Measurements from ENCODE around the gene GPC5. TPM values are rescaled to one million over a fixed set of nuclear protein-coding genes. Genes with fewer than 3 reads are reported as not detected.

Gene GPC5
- total and polyA plus RNA-seq, 9 of the 15 experiments (the other 6 are each of a cell fraction or from before 2014, with no cell fraction given): 0.18 to 0.27 TPM; not detected in 7

DNA sequence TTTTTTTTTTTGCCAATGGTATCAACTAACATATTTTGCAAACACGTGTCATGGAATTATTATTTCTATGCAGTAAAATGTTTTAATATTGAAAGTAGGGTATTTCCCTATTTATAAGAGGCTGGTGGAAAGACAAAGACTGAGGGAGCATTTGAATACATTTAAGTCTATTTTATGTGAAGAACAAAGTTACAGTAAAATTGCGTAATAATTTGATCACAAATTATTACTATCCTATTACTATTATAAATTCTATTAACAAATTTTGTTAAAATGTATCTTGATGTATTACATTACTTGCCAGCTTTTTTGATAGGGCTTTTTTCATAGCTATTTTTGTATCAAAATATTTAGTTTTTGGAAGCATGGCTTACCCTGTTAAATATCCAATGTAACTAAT is 58.4 kb downstream of the GPC5 start:
- Histone ChIP-seq H3K4me1 (replicated peaks in 1 of 2; ENCODE audit: control insufficient read depth in 2 of 2, insufficient read depth in 2 of 2, low read length in 2 of 2) (no peaks in the 10 kb centered on the region), H3K9me3 (replicated peaks; ENCODE audit: control insufficient read depth, insufficient read depth, low read depth, low read length) (no peaks in the 10 kb centered on the region; the same call in 1 of the 2 replicates), H3K27ac (ENCODE audit: extremely low read depth, low read depth, low read length) (no peak overlapping the region), H3K9me1 (ENCODE audit: control insufficient read depth, insufficient read depth, low read length) (no peaks in the 10 kb centered on the region), H4K20me1 (replicated peaks; ENCODE audit: control insufficient read depth, insufficient read depth, low read length) (no peaks in the 10 kb centered on the region), H2AFZ (ENCODE audit: low read depth, low read length) (no peak overlapping the region), H3K36me3 (ENCODE audit: control insufficient read depth, insufficient read depth, low read length) (no peaks in the 10 kb centered on the region), H3K79me2 (ENCODE audit: control insufficient read depth, insufficient read depth, low read length) (no peaks in the 10 kb centered on the region), H3K4me3 (no peak overlapping the region), H3K27me3 (ENCODE audit: control insufficient read depth in 2 of 2, insufficient read depth in 2 of 2, low read length in 2 of 2) (no peaks in the 10 kb centered on the region), H3K9ac (ENCODE audit: insufficient read depth in 1 of 2, low read depth in 2 of 2, low read length in 2 of 2) (no peak overlapping the region), H3K4me2 (ENCODE audit: insufficient read depth, low read length) (no peak overlapping the region)
- ChIA-PET POLR2A (no interaction called here), CTCF (ENCODE audit: low intra/inter-chr PET ratio) (no interaction called here)
- intact Hi-C loops (cut with micrococcal nuclease): no loop called here
- DNase-seq (ENCODE audit: extremely low read depth in 1 of 4, low spot score in 3 of 4) (no peak), FAIRE-seq (no peak), ATAC-seq (no peak)
- no TSS peak for BruUV-seq (replicated peaks)
- in situ Hi-C loops (cut with MboI): no loop called here
- WGBS (ENCODE audit: insufficient coverage, low coverage, missing lambda C conversion rate): 3% methylated on average over 2 of the region's 2 CpGs
- TF ChIP-seq POLR2H (tag; IDR thresholded peaks at IDR 0.05; ENCODE audit: low read depth): peak; percentile 50; the same call in 1 of the 2 replicates
- TF ChIP-seq EP300 (IDR thresholded peaks at IDR 0.05; ENCODE audit: low read length): 0 out of 2 replicates have a peak, but pooled peaks have one; percentile 16
- no peak for TF ChIP-seq KAT7 (CRISPR knock-in tag; IDR thresholded peaks at IDR 0.05; ENCODE audit: borderline replicate concordance)
- no peak for TF ChIP-seq CEBPG (CRISPR knock-in tag; IDR thresholded peaks at IDR 0.05)
- TF ChIP-seq CEBPG (tag; conservative IDR thresholded peaks at IDR 0.05 in 1 of 2, IDR thresholded peaks at IDR 0.05 in 1 of 2): peak in 1 of 2 experiments; percentile 88; a peak in 2 of 4 replicates

DNA sequence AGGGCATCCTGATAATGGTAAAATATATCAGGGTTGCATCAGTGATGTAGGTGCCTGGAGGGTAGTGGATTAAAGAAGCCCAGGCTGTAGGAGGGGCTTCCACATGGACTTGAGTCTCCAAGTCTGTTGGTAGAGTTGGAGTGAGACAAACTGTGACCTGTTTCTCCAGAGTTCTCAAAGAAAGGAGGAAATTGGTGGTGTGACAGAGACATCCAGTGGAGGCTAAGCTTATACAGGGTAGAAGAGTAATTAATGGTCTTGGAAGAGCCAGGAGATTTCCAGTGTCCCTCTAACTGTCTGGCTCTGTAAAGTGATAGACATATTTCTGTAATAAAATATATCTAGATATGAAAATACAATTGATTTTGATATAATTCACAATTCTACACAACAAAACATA is 61.1 kb downstream of the GPC5 start:
- peak; percentile 73 for ATAC-seq
- Histone ChIP-seq H4K20me1 (replicated peaks; ENCODE audit: control insufficient read depth, insufficient read depth, low read length) (no peaks in the 10 kb centered on the region), H3K4me3 (no peak overlapping the region), H3K9me3 (replicated peaks; ENCODE audit: control insufficient read depth, insufficient read depth, low read depth, low read length) (no peaks in the 10 kb centered on the region; the same call in 1 of the 2 replicates), H3K79me2 (ENCODE audit: control insufficient read depth, insufficient read depth, low read length) (no peaks in the 10 kb centered on the region), H3K4me1 (replicated peaks in 1 of 2; ENCODE audit: control insufficient read depth in 2 of 2, insufficient read depth in 2 of 2, low read length in 2 of 2) (no peaks in the 10 kb centered on the region), H2AFZ (ENCODE audit: low read depth, low read length) (no peak overlapping the region), H3K36me3 (ENCODE audit: control insufficient read depth, insufficient read depth, low read length) (no peaks in the 10 kb centered on the region), H3K4me2 (ENCODE audit: insufficient read depth, low read length) (no peak overlapping the region), H3K27me3 (ENCODE audit: control insufficient read depth in 2 of 2, insufficient read depth in 2 of 2, low read length in 2 of 2) (no peaks in the 10 kb centered on the region), H3K27ac (ENCODE audit: extremely low read depth, low read depth, low read length) (no peak overlapping the region), H3K9me1 (ENCODE audit: control insufficient read depth, insufficient read depth, low read length) (no peaks in the 10 kb centered on the region), H3K9ac (ENCODE audit: insufficient read depth in 1 of 2, low read depth in 2 of 2, low read length in 2 of 2) (no peak overlapping the region)
- ChIA-PET POLR2A (no interaction called here), CTCF (ENCODE audit: low intra/inter-chr PET ratio) (no interaction called here)
- BruUV-seq (replicated peaks): no TSS peak
- DNase-seq (ENCODE audit: extremely low read depth in 1 of 4, low spot score in 3 of 4): peak in 2 of 4 experiments; percentile 27 to 34
- TF ChIP-seq BDP1 (IDR thresholded peaks at IDR 0.05; ENCODE audit: insufficient read depth, insufficient read length) (no peak), RAD21 (CRISPR knock-in tag; conservative IDR thresholded peaks at IDR 0.05 in 1 of 2, IDR thresholded peaks at IDR 0.05 in 1 of 2) (peak in 1 of 2 experiments; percentile 52; a peak in 2 of 4 replicates)
- TF ChIP-seq, protein P1, sequence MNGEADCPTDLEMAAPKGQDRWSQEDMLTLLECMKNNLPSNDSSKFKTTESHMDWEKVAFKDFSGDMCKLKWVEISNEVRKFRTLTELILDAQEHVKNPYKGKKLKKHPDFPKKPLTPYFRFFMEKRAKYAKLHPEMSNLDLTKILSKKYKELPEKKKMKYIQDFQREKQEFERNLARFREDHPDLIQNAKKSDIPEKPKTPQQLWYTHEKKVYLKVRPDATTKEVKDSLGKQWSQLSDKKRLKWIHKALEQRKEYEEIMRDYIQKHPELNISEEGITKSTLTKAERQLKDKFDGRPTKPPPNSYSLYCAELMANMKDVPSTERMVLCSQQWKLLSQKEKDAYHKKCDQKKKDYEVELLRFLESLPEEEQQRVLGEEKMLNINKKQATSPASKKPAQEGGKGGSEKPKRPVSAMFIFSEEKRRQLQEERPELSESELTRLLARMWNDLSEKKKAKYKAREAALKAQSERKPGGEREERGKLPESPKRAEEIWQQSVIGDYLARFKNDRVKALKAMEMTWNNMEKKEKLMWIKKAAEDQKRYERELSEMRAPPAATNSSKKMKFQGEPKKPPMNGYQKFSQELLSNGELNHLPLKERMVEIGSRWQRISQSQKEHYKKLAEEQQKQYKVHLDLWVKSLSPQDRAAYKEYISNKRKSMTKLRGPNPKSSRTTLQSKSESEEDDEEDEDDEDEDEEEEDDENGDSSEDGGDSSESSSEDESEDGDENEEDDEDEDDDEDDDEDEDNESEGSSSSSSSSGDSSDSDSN (IDR thresholded peaks at IDR 0.05; ENCODE audit: borderline replicate concordance in 1 of 2, low read depth in 2 of 2, low read length in 2 of 2): 0 out of 4 replicates have a peak, but pooled peaks of 1 of the 2 experiments have one; percentile 37
- TF ChIP-seq, protein P2, sequence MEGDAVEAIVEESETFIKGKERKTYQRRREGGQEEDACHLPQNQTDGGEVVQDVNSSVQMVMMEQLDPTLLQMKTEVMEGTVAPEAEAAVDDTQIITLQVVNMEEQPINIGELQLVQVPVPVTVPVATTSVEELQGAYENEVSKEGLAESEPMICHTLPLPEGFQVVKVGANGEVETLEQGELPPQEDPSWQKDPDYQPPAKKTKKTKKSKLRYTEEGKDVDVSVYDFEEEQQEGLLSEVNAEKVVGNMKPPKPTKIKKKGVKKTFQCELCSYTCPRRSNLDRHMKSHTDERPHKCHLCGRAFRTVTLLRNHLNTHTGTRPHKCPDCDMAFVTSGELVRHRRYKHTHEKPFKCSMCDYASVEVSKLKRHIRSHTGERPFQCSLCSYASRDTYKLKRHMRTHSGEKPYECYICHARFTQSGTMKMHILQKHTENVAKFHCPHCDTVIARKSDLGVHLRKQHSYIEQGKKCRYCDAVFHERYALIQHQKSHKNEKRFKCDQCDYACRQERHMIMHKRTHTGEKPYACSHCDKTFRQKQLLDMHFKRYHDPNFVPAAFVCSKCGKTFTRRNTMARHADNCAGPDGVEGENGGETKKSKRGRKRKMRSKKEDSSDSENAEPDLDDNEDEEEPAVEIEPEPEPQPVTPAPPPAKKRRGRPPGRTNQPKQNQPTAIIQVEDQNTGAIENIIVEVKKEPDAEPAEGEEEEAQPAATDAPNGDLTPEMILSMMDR (IDR thresholded peaks at IDR 0.05 in 2 of 3, conservative IDR thresholded peaks at IDR 0.05 in 1 of 3; ENCODE audit: insufficient read depth in 2 of 3, low read depth in 1 of 3, low read length in 3 of 3): peak in 1 of 3 experiments; percentile 26; a peak in 1 of 6 replicates
- intact Hi-C loops (cut with micrococcal nuclease) (no loop called here), in situ Hi-C loops (cut with MboI) (no loop called here)
- FAIRE-seq: no peak
